HEK293T (cell line): Measurements from ENCODE around the gene BICD2.
"Not testable (repeated sequence)": the region's sequence is repeated elsewhere in the genome, so short reads cannot be mapped to it uniquely, and the experiment has no call there.

Source experiments
- CTCF ChIA-PET: fragments of 350-600 bp; formaldehyde crosslinking; extraction: SDS; loops from one replicate; lab custom pipeline; 2021; ENCODE audit warnings: antibody characterized with exemption, inconsistent platforms; lab: Yijun Ruan, JAX
- POLR2A ChIA-PET: fragments of 350-600 bp; formaldehyde crosslinking; extraction: SDS; loops from one replicate; lab custom pipeline; 2020; ENCODE audit warnings: antibody characterized with exemption, inconsistent platforms; lab: Yijun Ruan, JAX
- DNase-seq: peaks from one replicate; pipeline ENCODE4 v3.0.0; 2012; ENCODE audit warnings: mixed read lengths; ENCODE audit errors: extremely low spot score
- ARNT ChIP-seq: fragments of 450-650 bp; IDR thresholded peaks from 2 replicates; pipeline ENCODE4 v1.6.1; 2017; ENCODE audit warnings: mild to moderate bottlenecking
- BHLHE40 ChIP-seq: fragments of 450-650 bp; IDR thresholded peaks from 2 replicates; pipeline ENCODE4 v1.6.1; 2016; ENCODE audit warnings: mild to moderate bottlenecking, moderate library complexity, borderline replicate concordance
- CTBP1 ChIP-seq: fragments of 450-650 bp; IDR thresholded peaks from 2 replicates; pipeline ENCODE4 v1.6.1; 2016; ENCODE audit warnings: borderline replicate concordance
- ELF4 ChIP-seq: fragments of 450-650 bp; IDR thresholded peaks from 2 replicates; pipeline ENCODE4 v1.6.1; 2017; ENCODE audit warnings: antibody characterized with exemption
- FOXA1 ChIP-seq: fragments of 450-650 bp; IDR thresholded peaks from 2 replicates; pipeline ENCODE4 v1.6.1; 2016; ENCODE audit warnings: mild to moderate bottlenecking
- FOXK2 ChIP-seq: fragments of 450-650 bp; IDR thresholded peaks from 2 replicates; pipeline ENCODE4 v1.6.1; 2016; ENCODE audit warnings: mild to moderate bottlenecking
- FOXM1 ChIP-seq: fragments of 450-650 bp; IDR thresholded peaks from 2 replicates; pipeline ENCODE4 v1.6.1; 2017; ENCODE audit warnings: mild to moderate bottlenecking, borderline replicate concordance
- HDGF ChIP-seq: fragments of 450-650 bp; IDR thresholded peaks from 2 replicates; pipeline ENCODE4 v1.6.1; 2017; ENCODE audit warnings: antibody characterized with exemption, borderline replicate concordance
- L3MBTL2 ChIP-seq: fragments of 450-650 bp; conservative IDR thresholded peaks from 2 replicates; pipeline ENCODE4 v1.6.1; 2016; ENCODE audit warnings: mild to moderate bottlenecking
- LEF1 ChIP-seq: fragments of 450-650 bp; IDR thresholded peaks from 2 replicates; pipeline ENCODE4 v1.6.1; 2017; ENCODE audit warnings: mild to moderate bottlenecking, borderline replicate concordance
- NFRKB ChIP-seq: fragments of 450-650 bp; IDR thresholded peaks from 2 replicates; pipeline ENCODE4 v1.6.1; 2016; ENCODE audit warnings: mild to moderate bottlenecking, moderate library complexity
- SP1 ChIP-seq: fragments of 450-650 bp; IDR thresholded peaks from 2 replicates; pipeline ENCODE4 v1.6.1; 2017
- SUZ12 ChIP-seq: fragments of 450-650 bp; IDR thresholded peaks from 2 replicates; pipeline ENCODE4 v1.6.1; 2016; ENCODE audit warnings: mild to moderate bottlenecking
- TARDBP ChIP-seq: fragments of 450-650 bp; IDR thresholded peaks from 2 replicates; pipeline ENCODE4 v1.6.1; 2016
- ZNF384 ChIP-seq: fragments of 450-650 bp; IDR thresholded peaks from 2 replicates; pipeline ENCODE4 v1.6.1; 2016
- TF ChIP-seq, protein P1 (sequence below): fragments of 450-650 bp; IDR thresholded peaks from 2 replicates; pipeline ENCODE4 v1.6.1; 2016

Gene BICD2

DNA sequence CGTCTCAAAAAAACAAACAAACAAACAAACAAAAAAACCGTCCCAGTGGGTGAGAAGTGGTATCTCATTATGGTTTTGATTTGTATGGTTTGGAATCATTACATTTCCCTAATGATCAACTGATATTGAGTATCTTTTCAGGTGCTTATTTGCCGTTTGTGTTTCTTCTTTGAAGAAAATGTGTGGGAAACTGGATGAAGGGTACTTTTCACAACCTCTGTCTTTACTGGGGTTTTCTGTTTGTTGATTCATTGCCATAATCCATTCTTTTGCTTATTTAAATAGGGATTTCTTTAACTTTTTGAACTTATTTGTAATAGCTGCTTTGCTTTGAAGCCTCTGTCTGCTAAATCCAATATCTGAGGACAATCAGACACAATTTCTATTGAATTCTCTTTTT lies 9.2 kb upstream of the BICD2 start:
- ChIA-PET CTCF (no interaction called here), POLR2A (no interaction called here)
- no peak for TF ChIP-seq HDGF
- no peak for TF ChIP-seq FOXK2
- no peak for TF ChIP-seq LEF1
- TF ChIP-seq, protein P1, sequence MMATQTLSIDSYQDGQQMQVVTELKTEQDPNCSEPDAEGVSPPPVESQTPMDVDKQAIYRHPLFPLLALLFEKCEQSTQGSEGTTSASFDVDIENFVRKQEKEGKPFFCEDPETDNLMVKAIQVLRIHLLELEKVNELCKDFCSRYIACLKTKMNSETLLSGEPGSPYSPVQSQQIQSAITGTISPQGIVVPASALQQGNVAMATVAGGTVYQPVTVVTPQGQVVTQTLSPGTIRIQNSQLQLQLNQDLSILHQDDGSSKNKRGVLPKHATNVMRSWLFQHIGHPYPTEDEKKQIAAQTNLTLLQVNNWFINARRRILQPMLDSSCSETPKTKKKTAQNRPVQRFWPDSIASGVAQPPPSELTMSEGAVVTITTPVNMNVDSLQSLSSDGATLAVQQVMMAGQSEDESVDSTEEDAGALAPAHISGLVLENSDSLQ: no peak
- no peak for TF ChIP-seq SP1
- TF ChIP-seq ZNF384: no peak
- no peak for TF ChIP-seq FOXM1
- no peak for TF ChIP-seq ELF4
- TF ChIP-seq SUZ12: no peak
- TF ChIP-seq CTBP1: no peak
- TF ChIP-seq FOXA1: no peak
- TF ChIP-seq BHLHE40: no peak
- no peak for TF ChIP-seq TARDBP
- no peak for TF ChIP-seq L3MBTL2
- no peak for DNase-seq

DNA sequence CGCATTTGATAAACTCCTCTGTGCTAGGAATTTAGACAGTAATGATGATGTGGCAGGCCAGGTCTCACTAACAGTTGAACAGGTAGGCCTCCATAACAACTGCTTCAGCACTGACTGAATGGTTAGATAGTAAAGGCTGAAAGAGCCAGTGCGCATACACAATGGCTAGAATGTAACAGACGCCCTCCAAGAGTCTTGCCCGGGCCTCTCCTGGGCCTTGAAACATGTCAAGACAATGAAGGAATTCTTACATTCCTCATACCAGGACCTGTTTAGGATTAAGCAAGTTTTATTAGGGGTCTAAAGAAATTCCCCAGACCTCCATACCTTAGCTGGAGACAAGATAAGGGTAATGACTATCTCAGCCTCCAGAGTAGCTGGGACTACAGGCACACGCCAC lies 6.7 kb upstream of the BICD2 start:
- DNase-seq: no peak
- POLR2A ChIA-PET: no interaction called here
- CTCF ChIA-PET: no interaction called here
- TF ChIP-seq SUZ12: no peak
- TF ChIP-seq NFRKB: no peak
- TF ChIP-seq FOXA1: no peak
- no peak for TF ChIP-seq BHLHE40
- no peak for TF ChIP-seq HDGF
- TF ChIP-seq, protein P1: no peak
- no peak for TF ChIP-seq LEF1
- TF ChIP-seq L3MBTL2: no peak
- TF ChIP-seq FOXK2: no peak
- TF ChIP-seq ARNT: no peak
- TF ChIP-seq CTBP1: no peak
- TF ChIP-seq TARDBP: no peak
- no peak for TF ChIP-seq ELF4
- no peak for TF ChIP-seq ZNF384
- no peak for TF ChIP-seq FOXM1
- no peak for TF ChIP-seq SP1

DNA sequence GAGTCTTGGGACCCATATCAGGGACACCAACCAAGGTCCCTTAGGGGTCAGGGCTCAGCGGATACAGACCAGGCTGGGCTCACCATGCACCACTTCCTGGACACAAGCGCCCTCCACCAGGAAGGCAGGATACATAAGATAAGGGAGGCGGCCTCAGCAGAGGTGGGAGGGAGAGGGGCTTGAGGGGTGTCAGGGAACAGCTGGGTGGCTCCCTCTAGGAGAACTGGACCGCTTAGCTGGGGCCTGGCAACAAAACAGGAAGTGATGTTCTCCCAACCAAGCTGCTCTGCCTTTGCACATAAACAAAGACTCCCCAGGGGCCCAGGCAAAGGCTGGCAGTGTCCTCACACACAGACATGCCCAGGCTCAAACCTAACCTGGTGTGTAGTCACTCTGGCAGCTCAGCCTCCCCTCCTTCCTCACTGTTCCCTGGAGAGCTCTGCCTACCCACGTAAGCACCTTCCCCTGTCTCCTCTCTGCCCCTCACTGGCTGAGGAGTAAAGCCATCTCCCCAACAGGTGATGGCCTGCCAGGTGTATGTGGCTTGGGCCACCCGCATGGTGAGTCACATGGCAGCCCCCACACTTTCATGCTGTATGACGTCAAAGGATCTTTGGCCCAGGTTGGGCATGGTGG lies 5.8 kb upstream of the BICD2 start:
- no peak for DNase-seq
- ChIA-PET POLR2A (no interaction called here), CTCF (no interaction called here)

DNA sequence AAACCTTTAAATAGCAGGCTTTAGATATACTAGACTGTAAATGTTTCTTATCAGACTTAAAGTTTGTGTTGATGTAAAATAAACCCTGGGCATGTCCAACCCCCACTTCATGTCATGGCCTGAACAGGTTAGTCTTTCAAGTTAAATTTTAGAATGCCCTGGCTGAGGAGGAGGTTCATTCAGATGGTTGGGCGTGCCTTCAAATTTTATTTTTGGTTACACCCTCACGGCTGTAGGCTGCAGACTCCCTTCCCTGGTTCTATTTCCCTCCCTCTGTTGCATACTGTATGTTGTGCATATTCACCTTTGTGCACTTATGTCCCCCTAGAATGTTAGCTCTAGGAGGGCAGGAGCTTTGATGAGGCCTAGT lies 5.3 kb upstream of the BICD2 start:
- ChIA-PET CTCF (no interaction called here), POLR2A (no interaction called here)
- no peak for DNase-seq
- no peak for TF ChIP-seq L3MBTL2
- no peak for TF ChIP-seq LEF1
- no peak for TF ChIP-seq TARDBP
- no peak for TF ChIP-seq FOXK2
- TF ChIP-seq HDGF: no peak
- TF ChIP-seq ARNT: no peak
- no peak for TF ChIP-seq SUZ12
- no peak for TF ChIP-seq NFRKB
- TF ChIP-seq FOXA1: no peak
- no peak for TF ChIP-seq FOXM1
- TF ChIP-seq BHLHE40: no peak
- TF ChIP-seq SP1: no peak
- TF ChIP-seq CTBP1: no peak
- TF ChIP-seq, protein P1: no peak
- TF ChIP-seq ZNF384: no peak
- no peak for TF ChIP-seq ELF4

More for the DNA sequence above, 5.8 kb upstream of the BICD2 start:
- TF ChIP-seq CTBP1 (no peak), FOXM1 (no peak), TARDBP (no peak), LEF1 (no peak), ELF4 (no peak), FOXA1 (no peak), NFRKB (no peak), SP1 (no peak), FOXK2 (no peak), SUZ12 (no peak), BHLHE40 (no peak), ARNT (no peak), ZNF384 (no peak), L3MBTL2 (no peak), HDGF (no peak)
- TF ChIP-seq, protein P1: no peak

DNA sequence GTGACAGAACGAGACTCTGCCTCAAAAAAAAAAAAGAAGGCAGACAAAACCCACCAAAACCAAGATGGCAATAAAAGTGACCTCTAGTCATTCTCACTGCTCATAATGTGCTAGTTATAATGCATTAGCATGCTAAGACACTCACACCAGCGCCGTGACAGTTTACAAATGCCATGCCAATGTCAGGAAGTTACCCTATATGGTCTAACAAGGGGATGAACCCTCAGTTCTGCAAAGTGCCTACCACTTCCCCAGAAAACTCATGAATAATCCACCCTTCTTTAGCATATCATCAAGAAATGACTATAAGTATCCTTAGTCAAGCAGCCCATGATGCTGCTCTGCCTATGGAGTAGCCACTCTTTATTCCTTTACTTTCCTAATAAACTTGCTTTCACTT lies 4.7 kb upstream of the BICD2 start:
- TF ChIP-seq, protein P1: no peak
- TF ChIP-seq NFRKB (no peak), CTBP1 (no peak), SUZ12 (no peak), LEF1 (no peak), HDGF (no peak), ELF4 (no peak), BHLHE40 (no peak), FOXA1 (no peak), FOXM1 (no peak), ARNT (no peak), TARDBP (no peak), FOXK2 (no peak), SP1 (no peak)
- POLR2A ChIA-PET: no interaction called here
- CTCF ChIA-PET: interaction anchor here (1.3 kb wide), 1 partner anchor 22 kb away, joined by 3 read pairs; no protein-coding TSS in a partner anchor
- no peak for DNase-seq

DNA sequence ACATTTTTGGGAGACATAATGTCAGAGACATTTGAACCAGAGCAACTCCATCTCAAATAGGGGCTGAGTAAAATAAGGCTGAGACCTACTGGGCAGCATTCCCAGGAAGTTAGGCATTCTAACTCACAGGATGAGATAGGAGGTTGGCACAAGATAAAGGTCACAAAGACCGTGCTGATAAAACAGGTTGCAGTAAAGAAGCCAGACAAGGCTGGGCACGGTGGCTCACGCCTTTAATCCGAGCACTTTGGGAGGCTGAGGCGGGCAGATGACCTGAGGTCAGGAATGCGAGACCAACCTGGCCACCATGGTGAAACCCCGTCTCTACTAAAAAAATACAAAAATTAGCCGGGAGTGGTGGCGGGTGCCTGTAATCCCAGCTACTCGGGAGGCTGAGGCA lies 4.2 kb upstream of the BICD2 start:
- POLR2A ChIA-PET, DNase-seq: not testable (repeated sequence)
- CTCF ChIA-PET: interaction anchor here (1.3 kb wide), 1 partner anchor 22 kb away, joined by 3 read pairs; no protein-coding TSS in a partner anchor
